Measurements from ENCODE around the gene EXD3. TPM values are rescaled to one million over a fixed set of nuclear protein-coding genes. Genes with fewer than 3 reads are reported as not detected.

EXD3 gene
- polyA plus RNA-seq, 1 experiment: 4.0 TPM

DNA sequence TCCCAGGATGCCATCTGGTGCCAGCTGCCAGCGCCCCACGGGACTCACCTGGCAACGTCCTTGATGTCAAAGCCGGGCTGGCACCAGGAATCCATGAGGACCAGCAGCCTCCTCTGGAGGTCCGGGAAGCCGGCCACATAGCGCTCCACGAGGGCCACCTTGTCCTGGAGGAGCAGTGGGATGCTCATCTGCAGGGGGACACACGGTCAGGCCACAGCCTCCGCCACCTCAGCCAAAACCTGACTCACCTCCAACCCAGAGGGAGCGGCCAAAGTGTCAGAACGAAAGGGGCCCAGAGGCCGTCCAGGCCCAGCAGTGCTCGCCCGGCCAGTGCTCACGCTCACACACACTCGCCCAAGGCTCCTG is 56.5 kb downstream of the EXD3 start:
- Histone ChIP-seq H3K27me3 (ENCODE audit: control insufficient read depth, insufficient read depth, low read length) (no peaks in the 10 kb centered on the region), H3K4me3 (ENCODE audit: low read depth, low read length) (no peak overlapping the region), H3K9me3 (ENCODE audit: control insufficient read depth, insufficient read depth, low read length) (peaks cover 14% of the 10 kb centered on the region; the same call in 1 of the 2 replicates), H3K27ac (ENCODE audit: low read depth, low read length) (no peak overlapping the region)
- no peak for DNase-seq (ENCODE audit: low read depth, low spot score)
- CTCF ChIA-PET: no interaction called here
- no peak for TF ChIP-seq CTCF (IDR thresholded peaks at IDR 0.05; ENCODE audit: low read depth, low read length)
- POLR2A ChIA-PET: no interaction called here

- no peak for DNase-seq (ENCODE audit: low read depth, low spot score)
- POLR2A ChIA-PET: no interaction called here
- Histone ChIP-seq H3K27me3 (ENCODE audit: control insufficient read depth, insufficient read depth, low read length) (no peaks in the 10 kb centered on the region), H3K27ac (ENCODE audit: low read depth, low read length) (no peak overlapping the region), H3K9me3 (ENCODE audit: control insufficient read depth, insufficient read depth, low read length) (peaks cover 14% of the 10 kb centered on the region; the same call in 1 of the 2 replicates), H3K4me3 (ENCODE audit: low read depth, low read length) (no peak overlapping the region)
- no peak for TF ChIP-seq CTCF (IDR thresholded peaks at IDR 0.05; ENCODE audit: low read depth, low read length)
- CTCF ChIA-PET: no interaction called here
Measured at GRCh38 chr9:137365552-137366444, 57.2 kb downstream of the EXD3 start.

DNA sequence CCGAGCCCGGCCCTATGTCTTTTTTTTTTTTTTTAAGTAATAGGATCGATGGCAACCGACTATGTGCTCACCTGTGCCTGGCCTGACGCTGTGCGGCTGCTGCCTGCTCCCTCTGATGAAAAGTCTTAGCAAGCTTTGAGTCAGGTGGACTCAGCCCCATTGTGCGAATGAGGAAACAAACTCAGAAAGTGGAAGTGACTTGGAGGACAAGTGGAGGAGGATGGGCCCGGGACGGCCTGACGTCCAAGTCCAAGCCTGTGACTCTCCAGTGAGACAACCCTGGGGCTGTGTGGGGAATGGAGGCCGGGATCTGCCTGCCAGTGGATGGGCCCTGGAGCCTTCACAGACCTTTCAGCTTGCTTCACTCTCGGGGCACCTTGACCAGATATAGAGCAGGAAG is 57.9 kb downstream of the EXD3 start:
- no peak overlapping the region for H3K4me3 ChIP-seq (ENCODE audit: low read depth, low read length)
- TF ChIP-seq CTCF (IDR thresholded peaks at IDR 0.05; ENCODE audit: low read depth, low read length): no peak
- DNase-seq (ENCODE audit: low read depth, low spot score): no peak
- ChIA-PET CTCF (no interaction called here), POLR2A (interaction anchor here (0.7 kb wide), 1 partner anchor 95 kb away, joined by 9 read pairs; no protein-coding TSS in a partner anchor)
- H3K9me3 ChIP-seq (ENCODE audit: control insufficient read depth, insufficient read depth, low read length): peaks cover 14% of the 10 kb centered on the region; the same call in 1 of the 2 replicates
- H3K27ac ChIP-seq (ENCODE audit: low read depth, low read length): no peak overlapping the region
- H3K27me3 ChIP-seq (ENCODE audit: control insufficient read depth, insufficient read depth, low read length): no peaks in the 10 kb centered on the region

GRCh38 chr9:137359850-137360249 is 63.1 kb downstream of the EXD3 start:
- H3K9me3 ChIP-seq (ENCODE audit: control insufficient read depth, insufficient read depth, low read length): peaks cover 36% of the 10 kb centered on the region
- H3K4me3 ChIP-seq (ENCODE audit: low read depth, low read length): no peak overlapping the region
- ChIA-PET CTCF (no interaction called here), POLR2A (no interaction called here)
- no peak overlapping the region for H3K27ac ChIP-seq (ENCODE audit: low read depth, low read length)
- H3K27me3 ChIP-seq (ENCODE audit: control insufficient read depth, insufficient read depth, low read length): no peaks in the 10 kb centered on the region
- DNase-seq (ENCODE audit: low read depth, low spot score): no peak
- no peak for TF ChIP-seq CTCF (IDR thresholded peaks at IDR 0.05; ENCODE audit: low read depth, low read length)

DNA sequence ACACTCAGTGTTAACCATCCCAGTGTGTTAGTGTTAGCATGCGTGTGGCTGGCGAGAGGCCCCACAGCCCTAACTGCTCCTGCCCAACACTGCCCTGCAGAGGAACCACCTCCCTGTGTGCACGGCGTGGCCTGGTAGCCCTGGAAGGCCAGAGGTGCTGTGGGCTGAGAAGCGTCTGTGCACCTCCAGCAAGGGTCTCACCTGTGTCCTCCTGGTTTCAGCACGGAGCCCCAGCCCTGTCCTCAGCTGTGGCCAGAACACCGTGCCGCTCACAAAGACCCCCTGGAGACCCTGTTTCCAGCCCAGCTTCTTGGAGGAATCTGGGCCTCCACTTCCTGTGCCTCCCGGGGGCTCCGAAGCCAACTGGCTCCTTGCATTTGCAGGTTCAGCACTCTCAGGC is 64.8 kb downstream of the EXD3 start:
- no peak for DNase-seq (ENCODE audit: low read depth, low spot score)
- POLR2A ChIA-PET: no interaction called here
- no peak for TF ChIP-seq CTCF (IDR thresholded peaks at IDR 0.05; ENCODE audit: low read depth, low read length)
- H3K27me3 ChIP-seq (ENCODE audit: control insufficient read depth, insufficient read depth, low read length): no peaks in the 10 kb centered on the region
- no peak overlapping the region for H3K27ac ChIP-seq (ENCODE audit: low read depth, low read length)
- no peak overlapping the region for H3K4me3 ChIP-seq (ENCODE audit: low read depth, low read length)
- H3K9me3 ChIP-seq (ENCODE audit: control insufficient read depth, insufficient read depth, low read length): peaks cover 53% of the 10 kb centered on the region
- CTCF ChIA-PET: no interaction called here
